Ascending aorta (tissue), 2 donors: Measurements from ENCODE around the gene CALY. TPM values are rescaled to one million over a fixed set of nuclear protein-coding genes. Genes with fewer than 3 reads are reported as not detected.

Experiments used
- DNase-seq, 2 donors: peaks; one replicate each; pipeline ENCODE4 v3.0.0-alpha.2; 2019; ENCODE audit warnings: low spot score in 2 of 2
- H3K27ac ChIP-seq, 2 donors: fragments of 200-600 bp; sonication (generic); one replicate each; pipeline ENCODE4 v1.5.1; 2016 to 2017; ENCODE audit warnings: mild to moderate bottlenecking in 1 of 2
- H3K27me3 ChIP-seq: fragments of 200-600 bp; sonication (generic); one replicate; pipeline ENCODE4 v1.5.1; 2017
- H3K36me3 ChIP-seq, 2 donors: fragments of 200-600 bp; sonication (generic); one replicate each; pipeline ENCODE4 v1.5.1; 2016
- H3K4me1 ChIP-seq, 2 donors: fragments of 200-600 bp; sonication (generic); one replicate each; pipeline ENCODE4 v1.5.1; 2016 to 2017; ENCODE audit warnings: mild to moderate bottlenecking in 1 of 2
- H3K4me3 ChIP-seq, 2 donors: fragments of 200-600 bp; sonication (generic); one replicate each; pipeline ENCODE4 v1.5.1; 2016 to 2017; ENCODE audit warnings: mild to moderate bottlenecking in 1 of 2
- H3K9me3 ChIP-seq, 2 donors: fragments of 200-600 bp; sonication (generic); one replicate each; pipeline ENCODE4 v1.5.1; 2016
- intact Hi-C: fragments of 100-400 bp; cut with DNase I; formaldehyde crosslinking; loops from one replicate; pipeline ENCODE4 v1.15.1; 2023
- total RNA-seq: library from RNA; depleted of rRNA; stranded (reverse); fragments of >200 nt; gene quantifications from one replicate; pipeline ENCODE4 v1.1.0, GENCODE V29; 2016
- TF ChIP-seq, protein P1 (sequence below), 3 experiments: fragments of 200-600 bp in 2 of 3; fragments of 450-650 bp in 1 of 3; sonication (generic) in 2 of 3; IDR thresholded peaks; one replicate each; pipeline ENCODE4 v1.5.1; 2016 to 2019; ENCODE audit warnings: antibody characterized with exemption in 3 of 3, mild to moderate bottlenecking in 1 of 3, moderate library complexity in 1 of 3

The CALY gene
- total RNA-seq, 1 donor from 2014 or later = not detected

DNA sequence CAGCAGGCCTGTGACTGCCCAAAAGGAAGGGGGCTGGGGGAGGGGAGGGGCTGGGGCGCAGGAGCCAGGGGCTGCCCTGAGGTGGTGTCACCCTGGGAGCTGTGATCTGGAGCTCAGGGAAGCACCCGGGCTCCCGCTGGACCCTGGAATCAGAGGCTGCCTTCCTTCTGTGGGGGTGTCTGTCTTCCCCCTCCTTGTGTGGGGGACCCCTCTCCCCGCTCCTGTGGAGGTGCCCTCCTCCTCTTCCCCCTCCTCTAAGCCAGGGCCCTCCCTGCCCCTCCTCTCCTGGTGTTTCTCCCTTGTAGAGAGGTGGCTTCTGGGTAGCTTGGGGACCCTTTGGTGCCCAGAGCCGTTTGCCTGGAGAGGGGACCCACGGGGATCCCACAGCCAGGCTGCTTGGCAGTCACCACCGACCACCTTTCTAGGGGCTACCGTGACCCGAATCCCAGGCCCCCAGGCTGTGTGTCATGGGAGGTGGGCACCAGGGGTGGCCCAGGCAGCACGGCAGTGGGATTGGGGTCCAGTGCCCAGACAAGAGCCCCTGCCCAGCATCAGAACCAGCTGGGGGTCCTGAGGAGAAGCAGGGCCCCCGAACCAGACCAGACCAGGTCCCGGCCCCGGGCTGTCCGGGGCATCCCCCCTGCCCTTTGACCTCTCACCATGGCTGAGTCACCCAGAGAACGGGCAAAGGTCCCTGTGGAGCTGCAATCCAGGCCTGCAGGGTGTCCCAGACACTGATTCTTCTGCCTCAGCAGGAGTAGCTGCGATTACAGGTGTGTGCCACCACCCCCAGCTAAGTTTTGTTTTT, 11.2 kb upstream of the CALY start:
- TF ChIP-seq, protein P1, sequence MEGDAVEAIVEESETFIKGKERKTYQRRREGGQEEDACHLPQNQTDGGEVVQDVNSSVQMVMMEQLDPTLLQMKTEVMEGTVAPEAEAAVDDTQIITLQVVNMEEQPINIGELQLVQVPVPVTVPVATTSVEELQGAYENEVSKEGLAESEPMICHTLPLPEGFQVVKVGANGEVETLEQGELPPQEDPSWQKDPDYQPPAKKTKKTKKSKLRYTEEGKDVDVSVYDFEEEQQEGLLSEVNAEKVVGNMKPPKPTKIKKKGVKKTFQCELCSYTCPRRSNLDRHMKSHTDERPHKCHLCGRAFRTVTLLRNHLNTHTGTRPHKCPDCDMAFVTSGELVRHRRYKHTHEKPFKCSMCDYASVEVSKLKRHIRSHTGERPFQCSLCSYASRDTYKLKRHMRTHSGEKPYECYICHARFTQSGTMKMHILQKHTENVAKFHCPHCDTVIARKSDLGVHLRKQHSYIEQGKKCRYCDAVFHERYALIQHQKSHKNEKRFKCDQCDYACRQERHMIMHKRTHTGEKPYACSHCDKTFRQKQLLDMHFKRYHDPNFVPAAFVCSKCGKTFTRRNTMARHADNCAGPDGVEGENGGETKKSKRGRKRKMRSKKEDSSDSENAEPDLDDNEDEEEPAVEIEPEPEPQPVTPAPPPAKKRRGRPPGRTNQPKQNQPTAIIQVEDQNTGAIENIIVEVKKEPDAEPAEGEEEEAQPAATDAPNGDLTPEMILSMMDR (IDR thresholded peaks at IDR 0.05) = no peak
- H3K9me3 ChIP-seq = no peaks in the 10 kb centered on the region
- H3K4me3 ChIP-seq = no peak overlapping the region
- no peak overlapping the region for H3K27ac ChIP-seq
- no peak for DNase-seq
- no peaks in the 10 kb centered on the region for H3K27me3 ChIP-seq
- H3K36me3 ChIP-seq = no peaks in the 10 kb centered on the region
- intact Hi-C loops = no loop called here
- no peaks in the 10 kb centered on the region for H3K4me1 ChIP-seq

- intact Hi-C loops = no loop called here
- TF ChIP-seq, protein P1 (IDR thresholded peaks at IDR 0.05) = no peak
These were observed 9.7 kb upstream of the CALY start for GRCh38 chr10:133346413-133346812.

DNA sequence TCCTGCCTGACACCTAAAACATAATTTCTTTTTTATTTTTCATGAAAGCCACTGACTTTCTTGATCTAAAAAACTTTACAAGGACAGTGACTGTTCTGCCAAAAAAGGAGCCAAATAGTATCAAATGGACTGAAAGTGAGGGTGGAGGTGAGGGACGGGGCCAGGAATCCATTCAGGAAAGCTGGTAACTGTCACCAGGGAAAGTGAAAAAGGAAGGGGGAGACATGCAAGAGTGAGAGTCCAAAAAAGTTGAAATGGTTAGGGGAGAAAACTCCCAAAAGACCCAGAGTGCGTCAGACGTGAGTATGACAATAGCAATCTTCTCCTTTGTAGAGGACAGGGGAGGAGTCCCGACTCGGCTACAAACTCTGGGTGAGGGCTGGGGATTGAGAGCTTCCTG, 7.5 kb upstream of the CALY start:
- no peaks in the 10 kb centered on the region for H3K36me3 ChIP-seq
- no peaks in the 10 kb centered on the region for H3K27me3 ChIP-seq
- no peak for DNase-seq
- H3K27ac ChIP-seq = no peak overlapping the region
- TF ChIP-seq, protein P1 (IDR thresholded peaks at IDR 0.05) = no peak
- H3K9me3 ChIP-seq = no peaks in the 10 kb centered on the region
- intact Hi-C loops = no loop called here
- H3K4me1 ChIP-seq = no peaks in the 10 kb centered on the region
- no peak overlapping the region for H3K4me3 ChIP-seq

More at GRCh38 chr10:133346413-133346812, 9.7 kb upstream of the CALY start:
- Histone ChIP-seq H3K4me1 (no peaks in the 10 kb centered on the region), H3K36me3 (no peaks in the 10 kb centered on the region), H3K9me3 (no peaks in the 10 kb centered on the region), H3K27me3 (no peaks in the 10 kb centered on the region), H3K4me3 (no peak overlapping the region), H3K27ac (no peak overlapping the region)
- DNase-seq = no peak

- intact Hi-C loops = no loop called here
- no peak for DNase-seq
- no peaks in the 10 kb centered on the region for H3K27me3 ChIP-seq
- H3K4me3 ChIP-seq = no peak overlapping the region
- no peaks in the 10 kb centered on the region for H3K36me3 ChIP-seq
- TF ChIP-seq, protein P1 (IDR thresholded peaks at IDR 0.05) = no peak
- H3K9me3 ChIP-seq = no peaks in the 10 kb centered on the region
- H3K4me1 ChIP-seq = no peaks in the 10 kb centered on the region
- no peak overlapping the region for H3K27ac ChIP-seq
These were observed 6.9 kb upstream of the CALY start for GRCh38 chr10:133343558-133343957.

- Histone ChIP-seq H3K4me1 (no peaks in the 10 kb centered on the region), H3K27ac (no peak overlapping the region), H3K4me3 (no peak overlapping the region), H3K27me3 (no peaks in the 10 kb centered on the region), H3K9me3 (no peaks in the 10 kb centered on the region), H3K36me3 (no peaks in the 10 kb centered on the region)
- TF ChIP-seq, protein P1 (IDR thresholded peaks at IDR 0.05) = no peak
- intact Hi-C loops = no loop called here
- no peak for DNase-seq
These were observed 6.2 kb upstream of the CALY start for GRCh38 chr10:133342942-133343341.
